ENCODE data around the gene FAM98B. TPM values are rescaled to one million over a fixed set of nuclear protein-coding genes. Genes with fewer than 3 reads are reported as not detected.

The FAM98B gene
- total and polyA plus RNA-seq, 9 of the 15 experiments (the other 6 are each of a cell fraction or from before 2014, with no cell fraction given) = 3.1 to 42.0 (median 9.4) TPM

DNA sequence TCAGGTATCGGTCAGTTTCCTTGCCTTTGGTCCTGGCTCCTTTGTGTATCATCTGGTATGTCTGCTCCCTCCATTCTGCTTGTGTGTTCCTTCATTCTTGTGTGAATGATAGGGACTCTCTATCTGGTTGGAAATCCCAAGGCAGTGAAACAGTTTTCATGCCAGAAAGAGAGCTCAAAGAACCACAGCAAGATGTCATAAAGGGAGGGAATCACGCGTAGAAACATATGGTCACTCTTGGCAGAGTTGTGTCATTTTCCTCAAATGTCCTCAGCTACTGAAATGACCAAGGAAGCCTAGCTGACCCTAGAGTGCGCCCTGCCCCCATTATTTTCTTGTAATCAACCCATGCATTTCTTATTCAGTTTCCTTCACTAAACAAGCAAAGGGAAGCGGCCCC is 62.7 kb downstream of the FAM98B start:
- intact Hi-C loops (cut with micrococcal nuclease) = no loop called here
- peak; percentile 26 for FAIRE-seq

DNA sequence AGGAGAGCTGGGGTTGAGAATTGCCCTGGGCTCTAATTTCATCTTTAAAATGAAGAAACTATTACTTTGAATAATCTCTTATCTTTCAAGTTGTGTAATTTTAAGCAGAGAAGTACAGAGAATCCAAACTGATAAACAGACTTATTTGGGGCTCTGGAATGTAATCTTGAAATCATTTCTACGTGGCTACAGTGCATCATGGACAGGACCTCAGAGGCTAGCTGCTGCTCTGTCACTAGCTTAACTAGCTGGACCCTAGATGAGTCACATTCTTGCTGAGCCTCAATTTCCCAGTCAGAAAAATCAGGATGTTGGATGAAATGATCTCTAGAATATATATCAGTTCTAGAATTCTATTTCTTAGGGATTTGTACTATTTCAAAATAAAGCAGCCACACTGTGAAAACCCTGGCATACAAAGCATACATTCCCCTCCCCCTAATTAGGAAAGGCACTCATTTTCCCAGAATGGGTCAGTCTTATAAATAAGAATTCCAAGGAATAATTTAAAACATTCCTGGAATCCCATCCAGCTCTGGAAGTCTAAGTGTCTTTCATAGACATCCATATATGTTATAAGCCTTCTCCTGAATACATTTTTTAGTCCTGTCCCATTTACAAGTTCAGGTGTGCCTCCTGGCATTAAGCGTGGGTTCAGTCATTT is 63.5 kb downstream of the FAM98B start:
- ChIA-PET CTCF (ENCODE audit: low intra/inter-chr PET ratio) (no interaction called here), POLR2A (interaction anchor here (0.7 to 1.2 kb wide), 3 partner anchors 87 to 170 kb away, joined by 3 to 4 read pairs (median 3); no protein-coding TSS in a partner anchor)
- in situ Hi-C loops (cut with MboI) = no loop called here
- WGBS (ENCODE audit: insufficient coverage, low coverage, missing lambda C conversion rate) = 3% methylated on average over 2 of the region's 2 CpGs
- Histone ChIP-seq H3K9me1 (ENCODE audit: control insufficient read depth, insufficient read depth, low read length) (no peaks in the 10 kb centered on the region), H3K9me3 (replicated peaks; ENCODE audit: control insufficient read depth, insufficient read depth, low read depth, low read length) (no peaks in the 10 kb centered on the region), H3K36me3 (ENCODE audit: control insufficient read depth, insufficient read depth, low read length) (no peaks in the 10 kb centered on the region), H3K4me3 (no peak overlapping the region), H3K27ac (ENCODE audit: extremely low read depth, low read depth, low read length) (no peak overlapping the region), H4K20me1 (replicated peaks; ENCODE audit: control insufficient read depth, insufficient read depth, low read length) (no peaks in the 10 kb centered on the region), H3K27me3 (ENCODE audit: control insufficient read depth in 2 of 2, insufficient read depth in 2 of 2, low read length in 2 of 2) (peaks cover 0 to 6% of the 10 kb centered on the region in 2 experiments; a peak in 4 of 5 replicates), H3K4me2 (ENCODE audit: insufficient read depth, low read length) (no peak overlapping the region), H3K79me2 (ENCODE audit: control insufficient read depth, insufficient read depth, low read length) (no peaks in the 10 kb centered on the region), H3K4me1 (replicated peaks in 1 of 2; ENCODE audit: control insufficient read depth in 2 of 2, insufficient read depth in 2 of 2, low read length in 2 of 2) (no peaks in the 10 kb centered on the region), H2AFZ (ENCODE audit: low read depth, low read length) (no peak overlapping the region), H3K9ac (ENCODE audit: insufficient read depth in 1 of 2, low read depth in 2 of 2, low read length in 2 of 2) (no peak overlapping the region)
- DNase-seq (ENCODE audit: extremely low read depth in 1 of 4, low spot score in 3 of 4) (no peak), FAIRE-seq (no peak), ATAC-seq (no peak)
- BruUV-seq (replicated peaks) = no TSS peak
- TF ChIP-seq CBX1 (IDR thresholded peaks at IDR 0.05; ENCODE audit: low read depth) (no peak), CREB1 (IDR thresholded peaks at IDR 0.05) (no peak), CREB1 (CRISPR knock-in tag; IDR thresholded peaks at IDR 0.05) (no peak), ARID2 (IDR thresholded peaks at IDR 0.05) (no peak), HDGF (IDR thresholded peaks at IDR 0.05) (no peak)
- TF ChIP-seq, protein P1, sequence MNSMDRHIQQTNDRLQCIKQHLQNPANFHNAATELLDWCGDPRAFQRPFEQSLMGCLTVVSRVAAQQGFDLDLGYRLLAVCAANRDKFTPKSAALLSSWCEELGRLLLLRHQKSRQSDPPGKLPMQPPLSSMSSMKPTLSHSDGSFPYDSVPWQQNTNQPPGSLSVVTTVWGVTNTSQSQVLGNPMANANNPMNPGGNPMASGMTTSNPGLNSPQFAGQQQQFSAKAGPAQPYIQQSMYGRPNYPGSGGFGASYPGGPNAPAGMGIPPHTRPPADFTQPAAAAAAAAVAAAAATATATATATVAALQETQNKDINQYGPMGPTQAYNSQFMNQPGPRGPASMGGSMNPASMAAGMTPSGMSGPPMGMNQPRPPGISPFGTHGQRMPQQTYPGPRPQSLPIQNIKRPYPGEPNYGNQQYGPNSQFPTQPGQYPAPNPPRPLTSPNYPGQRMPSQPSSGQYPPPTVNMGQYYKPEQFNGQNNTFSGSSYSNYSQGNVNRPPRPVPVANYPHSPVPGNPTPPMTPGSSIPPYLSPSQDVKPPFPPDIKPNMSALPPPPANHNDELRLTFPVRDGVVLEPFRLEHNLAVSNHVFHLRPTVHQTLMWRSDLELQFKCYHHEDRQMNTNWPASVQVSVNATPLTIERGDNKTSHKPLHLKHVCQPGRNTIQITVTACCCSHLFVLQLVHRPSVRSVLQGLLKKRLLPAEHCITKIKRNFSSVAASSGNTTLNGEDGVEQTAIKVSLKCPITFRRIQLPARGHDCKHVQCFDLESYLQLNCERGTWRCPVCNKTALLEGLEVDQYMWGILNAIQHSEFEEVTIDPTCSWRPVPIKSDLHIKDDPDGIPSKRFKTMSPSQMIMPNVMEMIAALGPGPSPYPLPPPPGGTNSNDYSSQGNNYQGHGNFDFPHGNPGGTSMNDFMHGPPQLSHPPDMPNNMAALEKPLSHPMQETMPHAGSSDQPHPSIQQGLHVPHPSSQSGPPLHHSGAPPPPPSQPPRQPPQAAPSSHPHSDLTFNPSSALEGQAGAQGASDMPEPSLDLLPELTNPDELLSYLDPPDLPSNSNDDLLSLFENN (IDR thresholded peaks at IDR 0.05; ENCODE audit: low read depth in 2 of 2, low read length in 2 of 2) = no peak
- intact Hi-C loops (cut with micrococcal nuclease) = no loop called here

More for the DNA sequence above, 62.7 kb downstream of the FAM98B start:
- Histone ChIP-seq H4K20me1 (replicated peaks; ENCODE audit: control insufficient read depth, insufficient read depth, low read length) (no peaks in the 10 kb centered on the region), H3K36me3 (ENCODE audit: control insufficient read depth, insufficient read depth, low read length) (no peaks in the 10 kb centered on the region), H3K4me1 (replicated peaks in 1 of 2; ENCODE audit: control insufficient read depth in 2 of 2, insufficient read depth in 2 of 2, low read length in 2 of 2) (no peaks in the 10 kb centered on the region), H3K9me1 (ENCODE audit: control insufficient read depth, insufficient read depth, low read length) (no peaks in the 10 kb centered on the region), H3K79me2 (ENCODE audit: control insufficient read depth, insufficient read depth, low read length) (no peaks in the 10 kb centered on the region), H3K9ac (ENCODE audit: insufficient read depth in 1 of 2, low read depth in 2 of 2, low read length in 2 of 2) (no peak overlapping the region), H3K9me3 (replicated peaks; ENCODE audit: control insufficient read depth, insufficient read depth, low read depth, low read length) (no peaks in the 10 kb centered on the region), H3K27ac (ENCODE audit: extremely low read depth, low read depth, low read length) (no peak overlapping the region), H3K4me3 (no peak overlapping the region), H2AFZ (ENCODE audit: low read depth, low read length) (no peak overlapping the region), H3K4me2 (ENCODE audit: insufficient read depth, low read length) (no peak overlapping the region), H3K27me3 (ENCODE audit: control insufficient read depth in 2 of 2, insufficient read depth in 2 of 2, low read length in 2 of 2) (peaks cover 0 to 6% of the 10 kb centered on the region in 2 experiments; a peak in 4 of 5 replicates)
- 2% methylated on average over 5 of the region's 5 CpGs for WGBS (ENCODE audit: insufficient coverage, low coverage, missing lambda C conversion rate)
- TF ChIP-seq ZKSCAN3 (CRISPR knock-in tag; IDR thresholded peaks at IDR 0.05) (no peak), ZNF124 (CRISPR knock-in tag; IDR thresholded peaks at IDR 0.05) (no peak), POLR2AphosphoS2 (IDR thresholded peaks at IDR 0.05; ENCODE audit: low read length) (no peak), SREBF1 (IDR thresholded peaks at IDR 0.05; ENCODE audit: borderline replicate concordance, low read depth, low read length) (no peak), NBN (IDR thresholded peaks at IDR 0.05; ENCODE audit: low read depth) (no peak)
- POLR2A ChIA-PET = interaction anchor here (1.0 to 1.2 kb wide), 2 partner anchors 137 to 171 kb away, joined by 3 to 4 read pairs; no protein-coding TSS in a partner anchor
- in situ Hi-C loops (cut with MboI) = no loop called here
- no TSS peak for BruUV-seq (replicated peaks)
- CTCF ChIA-PET (ENCODE audit: low intra/inter-chr PET ratio) = no interaction called here
- DNase-seq (ENCODE audit: extremely low read depth in 1 of 4, low spot score in 3 of 4) = no peak
- no peak for ATAC-seq
